RWPE1 (cell line): ENCODE data around the gene RINL.

Experiments used
- CTCF ChIA-PET: fragments of 350-600 bp; sonication (Branson Sonifier 250); formaldehyde crosslinking; extraction: SDS; loops from one replicate; lab custom pipeline; 2021; lab: Yijun Ruan, JAX
- POLR2A ChIA-PET: fragments of 400-600 bp; formaldehyde crosslinking; extraction: SDS; loops from one replicate; lab custom pipeline; 2020; ENCODE audit warnings: antibody characterized with exemption; ENCODE audit not compliant: low non-redundant PET; lab: Yijun Ruan, JAX
- DNase-seq: peaks from one replicate; pipeline ENCODE4 v3.0.0; 2012; ENCODE audit warnings: low spot score
- H3K27ac ChIP-seq: fragments of 450-650 bp; 2 replicates; pipeline ENCODE4 v1.5.1; 2017
- TF ChIP-seq, protein P1 (sequence below): fragments of 450-650 bp; conservative IDR thresholded peaks from 2 replicates; pipeline ENCODE4 v1.5.1; 2017; ENCODE audit warnings: low read depth, mild to moderate bottlenecking

RINL gene, protein sequence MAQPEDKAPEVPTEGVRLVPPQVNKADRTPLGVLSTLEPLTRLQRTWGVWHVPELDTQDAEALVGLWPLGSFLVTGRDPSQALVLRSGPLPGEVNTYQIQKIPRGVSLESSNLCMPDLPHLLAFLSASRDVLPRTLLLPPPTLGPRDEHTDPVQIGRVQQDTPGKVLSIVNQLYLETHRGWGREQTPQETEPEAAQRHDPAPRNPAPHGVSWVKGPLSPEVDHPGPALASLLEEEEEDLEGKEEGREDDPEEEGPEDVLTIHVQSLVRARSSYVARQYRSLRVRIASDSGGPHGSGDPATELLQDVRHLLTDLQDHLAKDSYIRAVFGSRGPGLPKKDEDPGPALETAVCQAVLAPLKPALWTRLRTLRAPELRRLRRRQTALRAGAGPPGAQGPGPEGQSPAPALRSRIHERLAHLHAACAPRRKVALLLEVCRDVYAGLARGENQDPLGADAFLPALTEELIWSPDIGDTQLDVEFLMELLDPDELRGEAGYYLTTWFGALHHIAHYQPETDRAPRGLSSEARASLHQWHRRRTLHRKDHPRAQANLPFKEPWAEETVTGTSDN

DNA sequence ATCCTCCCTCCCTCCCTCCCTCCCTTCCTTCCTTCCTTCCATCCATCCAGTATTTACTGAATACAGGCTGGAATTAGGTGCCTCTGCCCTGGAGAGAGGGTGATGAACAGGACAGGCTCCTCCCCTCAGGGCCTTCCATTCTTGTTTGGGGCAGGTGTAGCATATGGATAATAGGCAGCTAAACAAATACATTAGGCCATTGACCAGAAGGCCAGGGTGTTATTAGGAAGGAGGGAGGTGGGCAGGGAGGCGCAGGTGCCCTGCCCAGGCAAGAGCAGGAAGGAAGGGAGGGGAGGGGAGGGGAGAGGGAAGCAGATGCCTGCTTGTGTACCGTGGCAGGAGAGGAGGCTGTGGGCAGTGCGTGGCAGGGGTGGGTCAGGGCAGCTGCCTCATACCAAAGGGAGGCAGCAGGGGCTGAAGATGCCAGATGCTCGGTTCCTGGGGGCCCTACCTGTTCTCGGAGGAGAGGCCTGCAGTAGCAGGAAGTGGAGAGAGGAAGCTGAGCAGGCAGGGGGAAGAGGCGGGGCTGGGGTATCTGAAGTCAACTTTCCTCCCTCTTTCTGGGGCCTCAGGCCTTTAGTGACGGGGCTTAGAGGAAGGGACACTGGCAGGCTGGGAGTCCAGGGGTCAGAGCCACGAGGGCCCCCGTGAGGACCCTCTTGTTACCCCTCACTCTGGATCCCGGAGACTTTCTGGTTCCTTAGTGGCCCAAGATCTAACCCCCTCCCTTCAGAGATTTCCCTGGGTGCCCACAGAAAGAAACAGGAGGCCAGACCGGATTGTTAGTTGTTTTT lies at the start of gene RINL:
Gene RINL, minus strand, starts transcription at position 495 of the 794 bp plus-strand sequence. CDS start 1,533 bp downstream, outside the sequence.
- TF ChIP-seq, protein P1, sequence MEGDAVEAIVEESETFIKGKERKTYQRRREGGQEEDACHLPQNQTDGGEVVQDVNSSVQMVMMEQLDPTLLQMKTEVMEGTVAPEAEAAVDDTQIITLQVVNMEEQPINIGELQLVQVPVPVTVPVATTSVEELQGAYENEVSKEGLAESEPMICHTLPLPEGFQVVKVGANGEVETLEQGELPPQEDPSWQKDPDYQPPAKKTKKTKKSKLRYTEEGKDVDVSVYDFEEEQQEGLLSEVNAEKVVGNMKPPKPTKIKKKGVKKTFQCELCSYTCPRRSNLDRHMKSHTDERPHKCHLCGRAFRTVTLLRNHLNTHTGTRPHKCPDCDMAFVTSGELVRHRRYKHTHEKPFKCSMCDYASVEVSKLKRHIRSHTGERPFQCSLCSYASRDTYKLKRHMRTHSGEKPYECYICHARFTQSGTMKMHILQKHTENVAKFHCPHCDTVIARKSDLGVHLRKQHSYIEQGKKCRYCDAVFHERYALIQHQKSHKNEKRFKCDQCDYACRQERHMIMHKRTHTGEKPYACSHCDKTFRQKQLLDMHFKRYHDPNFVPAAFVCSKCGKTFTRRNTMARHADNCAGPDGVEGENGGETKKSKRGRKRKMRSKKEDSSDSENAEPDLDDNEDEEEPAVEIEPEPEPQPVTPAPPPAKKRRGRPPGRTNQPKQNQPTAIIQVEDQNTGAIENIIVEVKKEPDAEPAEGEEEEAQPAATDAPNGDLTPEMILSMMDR: no peak
- DNase-seq: no peak
- ChIA-PET CTCF (interaction anchor here (1.3 kb wide), 1 partner anchor 15 kb away, joined by 3 read pairs; no protein-coding TSS in a partner anchor), POLR2A (no interaction called here)
- H3K27ac ChIP-seq: peak within 1 kb of the TSS; percentile 63

DNA sequence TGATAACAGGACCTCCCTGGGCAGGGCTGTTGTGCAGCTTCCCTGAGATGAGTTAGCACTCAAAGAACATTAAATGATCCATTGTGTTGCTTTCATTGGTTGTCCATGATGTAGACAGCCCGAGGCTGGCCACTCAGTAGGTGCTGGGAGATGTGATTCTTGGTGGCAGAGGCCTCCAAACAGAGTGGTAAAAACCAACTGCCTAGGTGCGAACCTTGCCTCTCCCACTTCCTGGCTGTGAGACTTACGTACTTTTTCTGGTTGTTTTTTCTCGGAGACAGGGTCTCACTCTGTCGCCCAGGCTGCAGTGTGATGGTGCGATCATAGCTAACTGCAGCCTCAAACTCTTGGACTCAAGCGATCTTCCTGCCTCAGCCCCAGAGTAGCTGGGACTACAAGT lies 46.3 kb upstream of the RINL start:
- ChIA-PET CTCF (interaction anchor here (0.6 kb wide), 1 partner anchor 475 kb away, joined by 3 read pairs; no protein-coding TSS in a partner anchor), POLR2A (no interaction called here)
- DNase-seq: no peak
- H3K27ac ChIP-seq: no peak overlapping the region
- TF ChIP-seq, protein P1: no peak

DNA sequence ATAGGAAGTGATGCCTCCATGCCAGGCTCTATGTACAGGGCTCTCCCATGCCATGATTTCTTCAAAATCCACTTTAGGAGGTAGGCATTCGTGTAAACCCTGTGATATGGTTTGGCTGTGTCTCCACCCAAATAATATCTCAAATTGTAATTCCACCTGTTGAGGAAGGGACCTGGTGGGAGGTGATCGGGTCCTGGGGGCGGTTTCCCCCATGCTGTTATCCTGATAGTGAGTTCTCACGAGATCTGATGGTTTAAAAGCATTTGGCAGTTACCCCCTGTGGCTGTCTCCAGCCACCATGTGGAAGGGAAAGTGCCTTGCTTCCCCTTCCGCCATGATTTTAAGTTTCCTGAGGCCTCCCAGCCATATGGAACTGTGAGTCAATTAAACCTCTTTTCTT lies 44.4 kb upstream of the RINL start:
- no peak for DNase-seq
- CTCF ChIA-PET: interaction anchor here (0.6 kb wide), 1 partner anchor 96 kb away, joined by 3 read pairs; no protein-coding TSS in a partner anchor
- TF ChIP-seq, protein P1: no peak
- POLR2A ChIA-PET: no interaction called here
- no peak overlapping the region for H3K27ac ChIP-seq

DNA sequence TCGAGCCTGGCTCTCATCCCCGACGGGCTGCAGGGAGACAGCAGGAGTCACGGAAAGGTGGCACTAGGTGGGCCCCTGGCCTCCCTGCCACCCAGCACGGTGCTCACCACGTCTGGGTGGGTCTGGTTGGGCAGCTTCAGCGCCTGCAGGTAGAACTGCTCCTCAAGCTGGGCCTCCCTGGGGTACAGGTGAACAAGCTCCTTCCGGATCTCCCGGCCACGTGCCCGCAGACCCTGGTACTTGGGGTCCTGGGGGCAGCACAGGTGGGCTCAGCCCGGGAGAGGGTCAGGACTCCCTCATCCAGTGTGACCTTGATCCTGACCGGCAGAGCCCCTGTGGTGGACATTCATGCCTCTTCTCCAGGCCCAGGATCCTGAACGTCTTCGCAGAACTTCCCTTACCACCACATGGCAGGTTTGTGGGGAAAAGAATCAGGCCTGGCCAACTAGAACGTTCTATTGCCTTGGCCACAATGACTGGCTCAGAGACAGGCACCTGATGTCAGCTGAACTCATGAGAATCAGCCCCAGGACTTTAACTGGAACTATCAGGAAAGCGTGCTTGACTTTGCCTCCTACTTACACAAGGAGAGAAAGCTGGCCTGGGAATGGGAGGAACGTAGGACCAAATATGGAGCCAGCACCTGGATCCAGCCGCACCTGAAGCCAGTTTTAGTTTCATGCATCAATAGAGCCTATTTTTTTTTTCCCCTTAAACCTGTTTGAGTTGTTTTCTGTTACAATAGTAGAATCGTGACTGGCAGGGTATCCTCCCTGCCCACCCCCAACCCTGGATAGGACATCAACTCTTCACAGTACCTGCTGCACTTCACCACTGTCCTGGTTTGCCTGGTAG lies 43.6 kb upstream of the RINL start:
- POLR2A ChIA-PET: no interaction called here
- DNase-seq: no peak
- CTCF ChIA-PET: no interaction called here
- H3K27ac ChIP-seq: peak overlapping the region; percentile 13; the same call in 1 of the 2 replicates
- TF ChIP-seq, protein P1: no peak

DNA sequence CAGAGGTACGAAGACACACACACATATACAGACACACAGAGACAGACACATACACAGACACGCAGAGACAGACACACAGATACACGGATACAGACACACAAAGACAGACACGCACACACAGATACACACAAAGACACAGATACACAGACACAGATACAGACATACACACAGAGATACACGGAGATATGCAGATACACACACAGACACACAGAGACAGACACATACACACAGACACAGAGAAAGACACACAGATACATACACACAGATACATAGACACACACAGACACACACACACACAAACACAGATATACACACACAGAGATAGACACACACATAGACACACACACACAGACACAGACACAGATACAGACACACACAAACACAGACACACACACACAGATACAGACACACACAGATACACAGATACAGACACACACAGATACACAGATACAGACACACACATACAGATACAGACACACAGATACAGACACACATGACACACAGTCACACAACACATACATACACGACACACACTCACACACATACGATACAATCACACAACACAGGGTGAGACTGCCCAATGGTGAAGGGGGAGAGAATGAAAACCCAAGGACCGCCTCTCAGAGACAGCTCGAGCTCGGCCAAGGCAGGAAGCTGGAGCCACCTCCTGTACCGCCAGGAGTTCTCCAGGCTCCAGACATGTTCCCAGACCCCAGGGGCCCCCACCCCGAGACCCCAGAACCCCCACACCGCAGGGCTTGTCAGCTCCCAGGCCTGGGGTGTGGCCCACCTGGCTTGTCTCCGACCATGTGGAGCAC lies 42.7 kb upstream of the RINL start:
- POLR2A ChIA-PET: no interaction called here
- CTCF ChIA-PET: no interaction called here
- TF ChIP-seq, protein P1: no peak
- peak overlapping the region; percentile 13; the same call in 1 of the 2 replicates for H3K27ac ChIP-seq
- no peak for DNase-seq
